DOHH2 (cell line): ENCODE data around the gene ADAMTS16.

Source experiments
- H3F3A ChIP-seq: fragments of 200-600 bp; sonication (generic), shearing (Covaris generic); 2 replicates; pipeline ENCODE4 v1.6.0; 2016; ENCODE audit warnings: antibody characterized with exemption, mild to moderate bottlenecking; ENCODE audit not compliant: control insufficient read depth, insufficient read depth
- H3K27ac ChIP-seq: fragments of 200-600 bp; sonication (generic); 2 replicates; pipeline ENCODE4 v1.5.1; 2014; ENCODE audit warnings: low read depth, mild to moderate bottlenecking, low read length, moderate library complexity
- H3K27me3 ChIP-seq: fragments of 200-600 bp; sonication (generic); 2 replicates; pipeline ENCODE4 v1.6.1; 2014; ENCODE audit warnings: mild to moderate bottlenecking, low read length, mixed read lengths; ENCODE audit not compliant: control insufficient read depth
- H3K36me3 ChIP-seq: fragments of 200-600 bp; sonication (generic); 2 replicates; pipeline ENCODE4 v1.6.1; 2014; ENCODE audit warnings: mild to moderate bottlenecking, low read length, moderate library complexity, mixed read lengths; ENCODE audit not compliant: control insufficient read depth
- H3K4me1 ChIP-seq: fragments of 200-600 bp; sonication (generic); 2 replicates; pipeline ENCODE4 v1.6.1; 2014; ENCODE audit warnings: mild to moderate bottlenecking, low read length, mixed read lengths; ENCODE audit not compliant: control insufficient read depth
- H3K4me2 ChIP-seq: fragments of 200-600 bp; sonication (generic); 2 replicates; pipeline ENCODE4 v1.6.0; 2014; ENCODE audit warnings: mild to moderate bottlenecking, low read length, moderate library complexity
- H3K4me3 ChIP-seq: fragments of 200-600 bp; sonication (generic); 2 replicates; pipeline ENCODE4 v1.5.1; 2014; ENCODE audit warnings: mild to moderate bottlenecking, low read length, mixed read lengths
- H3K79me2 ChIP-seq: fragments of 200-600 bp; sonication (generic); 2 replicates; pipeline ENCODE4 v1.6.1; 2014; ENCODE audit warnings: mild to moderate bottlenecking, low read length, mixed read lengths; ENCODE audit not compliant: control insufficient read depth
- H3K9me2 ChIP-seq: fragments of 200-600 bp; sonication (generic); replicated peaks from 2 replicates; pipeline ENCODE4 v1.6.1; 2014; ENCODE audit warnings: mild to moderate bottlenecking, low read length, mixed read lengths; ENCODE audit not compliant: control insufficient read depth
- H3K9me3 ChIP-seq: fragments of 200-600 bp; sonication (generic); 2 replicates; pipeline ENCODE4 v1.6.1; 2014; ENCODE audit warnings: antibody characterized with exemption, low read length, mixed read lengths; ENCODE audit not compliant: control insufficient read depth, insufficient read depth
- H4K20me1 ChIP-seq: fragments of 200-600 bp; sonication (generic); 2 replicates; pipeline ENCODE4 v1.6.0; 2014; ENCODE audit warnings: low read depth, mild to moderate bottlenecking, antibody characterized with exemption, low read length, moderate library complexity; ENCODE audit not compliant: control insufficient read depth, insufficient read depth
- CTCF ChIP-seq: fragments of 200-600 bp; sonication (generic); IDR thresholded peaks from one replicate; pipeline ENCODE4 v1.5.1; 2014; ENCODE audit warnings: antibody characterized with exemption, mild to moderate bottlenecking, low read depth, low read length; ENCODE audit not compliant: poor library complexity, severe bottlenecking
- EZH2phosphoT487 ChIP-seq: fragments of 200-600 bp; sonication (generic); IDR thresholded peaks from 2 replicates; pipeline ENCODE4 v1.6.1; 2017; ENCODE audit warnings: borderline replicate concordance, mild to moderate bottlenecking, antibody characterized with exemption, low read length, moderate library complexity, mixed read lengths

The ADAMTS16 gene

GRCh38 chr5:5270958-5271785, 131.0 kb downstream of the ADAMTS16 start:
- no peaks in the 10 kb centered on the region for H3F3A ChIP-seq
- no peaks in the 10 kb centered on the region for H3K27me3 ChIP-seq
- no peak overlapping the region for H3K27ac ChIP-seq
- H3K79me2 ChIP-seq, result no peaks in the 10 kb centered on the region
- H4K20me1 ChIP-seq, result no peaks in the 10 kb centered on the region
- no peaks in the 10 kb centered on the region for H3K4me1 ChIP-seq
- H3K4me2 ChIP-seq, result no peak overlapping the region
- H3K9me2 ChIP-seq, result no peaks in the 10 kb centered on the region
- H3K36me3 ChIP-seq, result no peaks in the 10 kb centered on the region
- H3K4me3 ChIP-seq, result no peak overlapping the region
- no peaks in the 10 kb centered on the region; the same call in 1 of the 2 replicates for H3K9me3 ChIP-seq
- TF ChIP-seq EZH2phosphoT487 (no peak), CTCF (no peak)

DNA sequence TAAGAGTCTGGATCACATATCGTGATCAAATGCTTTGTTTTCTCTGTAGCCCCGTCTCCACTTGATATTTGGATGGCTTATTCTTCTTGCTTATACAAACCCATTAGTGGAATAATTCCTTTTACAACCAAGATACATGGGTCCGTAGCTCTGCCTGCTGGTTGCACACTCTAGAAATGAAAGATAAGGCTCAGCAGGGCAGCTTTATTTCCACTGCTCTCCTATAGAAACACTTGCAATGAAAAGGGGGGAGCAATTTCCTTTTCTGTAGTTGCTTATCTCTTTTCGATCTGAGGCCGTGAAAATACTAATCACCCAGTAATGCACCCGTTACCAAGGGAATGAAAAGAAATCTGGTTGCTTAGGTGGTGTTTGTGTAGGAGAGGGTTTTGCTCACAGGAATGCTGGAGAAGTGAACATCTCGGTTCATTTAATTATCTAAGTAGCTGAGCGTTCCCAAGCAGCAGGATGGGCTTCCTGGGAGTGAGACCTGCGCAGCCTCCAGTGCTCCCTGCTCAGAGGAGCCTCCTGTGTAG, 131.7 kb downstream of the ADAMTS16 start:
- H3K4me2 ChIP-seq, result no peak overlapping the region
- no peak overlapping the region for H3K27ac ChIP-seq
- no peaks in the 10 kb centered on the region for H3K27me3 ChIP-seq
- no peaks in the 10 kb centered on the region for H3K9me2 ChIP-seq
- H3F3A ChIP-seq, result no peaks in the 10 kb centered on the region
- H3K36me3 ChIP-seq, result no peaks in the 10 kb centered on the region
- H3K79me2 ChIP-seq, result no peaks in the 10 kb centered on the region
- no peaks in the 10 kb centered on the region for H4K20me1 ChIP-seq
- no peak for TF ChIP-seq CTCF
- H3K4me3 ChIP-seq, result no peak overlapping the region
- no peaks in the 10 kb centered on the region for H3K4me1 ChIP-seq
- H3K9me3 ChIP-seq, result no peaks in the 10 kb centered on the region; the same call in 1 of the 2 replicates

DNA sequence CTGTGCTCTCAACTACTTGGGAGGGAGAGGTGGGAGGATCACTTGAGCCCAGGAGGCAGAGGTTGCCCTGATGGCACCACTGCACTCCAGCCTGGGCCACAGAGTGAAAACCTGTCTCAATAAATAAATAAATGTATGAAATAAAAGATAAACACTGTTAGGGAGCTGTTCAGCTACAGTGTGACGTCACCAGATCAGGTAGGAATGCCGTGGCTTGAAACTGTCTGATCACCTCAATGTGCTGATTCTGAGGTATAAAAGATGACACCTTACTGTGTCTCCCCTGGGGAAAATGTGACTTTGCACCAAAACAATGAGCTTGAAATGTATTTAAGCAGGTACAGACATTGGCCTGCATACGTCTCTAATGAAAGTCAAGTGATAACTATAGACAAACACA, 133.3 kb downstream of the ADAMTS16 start:
- no peaks in the 10 kb centered on the region for H3K9me2 ChIP-seq
- H3F3A ChIP-seq, result no peaks in the 10 kb centered on the region
- no peaks in the 10 kb centered on the region for H4K20me1 ChIP-seq
- no peak overlapping the region for H3K4me2 ChIP-seq
- no peaks in the 10 kb centered on the region for H3K9me3 ChIP-seq
- no peak for TF ChIP-seq CTCF
- TF ChIP-seq EZH2phosphoT487, result no peak
- no peak overlapping the region for H3K4me3 ChIP-seq
- H3K27me3 ChIP-seq, result no peaks in the 10 kb centered on the region
- H3K27ac ChIP-seq, result no peak overlapping the region
- H3K36me3 ChIP-seq, result no peaks in the 10 kb centered on the region
- H3K4me1 ChIP-seq, result no peaks in the 10 kb centered on the region
- H3K79me2 ChIP-seq, result no peaks in the 10 kb centered on the region
